ENCODE results near the gene ZNF207.
"Not testable (repeated sequence)": the region's sequence is repeated elsewhere in the genome, so short reads cannot be mapped to it uniquely, and the experiment has no call there.

GRCh38 chr17:32352734-32353133, 2.8 kb downstream of the ZNF207 start:
- not testable (repeated sequence) for TF ChIP-seq CTCF (conservative IDR thresholded peaks at IDR 0.05; ENCODE audit: low read depth in 2 of 2); EZH2phosphoT487 (IDR thresholded peaks at IDR 0.05; ENCODE audit: unreplicated experiment); EZH2 (IDR thresholded peaks at IDR 0.05; ENCODE audit: low read depth, unreplicated experiment); POLR2AphosphoS5 (IDR thresholded peaks at IDR 0.05; ENCODE audit: low read depth); JUNB (IDR thresholded peaks at IDR 0.05; ENCODE audit: unreplicated experiment); CREB1 (CRISPR knock-in tag; IDR thresholded peaks at IDR 0.05; ENCODE audit: low read depth); REST (IDR thresholded peaks at IDR 0.05; ENCODE audit: unreplicated experiment); ZNF462 (CRISPR knock-in tag; IDR thresholded peaks at IDR 0.05)

Measured in GM23338 (cell line).